GM21576 (cell line): ENCODE measurements around the gene CSNK2B.

Source experiments
- ATAC-seq: cut with Tn5 transposase; IDR thresholded peaks from one replicate; pipeline ENCODE4 v1.9.1; 2021; ENCODE audit warnings: mild to moderate bottlenecking, moderate library complexity; ENCODE audit not compliant: unreplicated experiment

The CSNK2B gene

GRCh38 chr6:31660381-31661261, 5.3 kb upstream of the CSNK2B start, which contains the start of gene C6orf47:
C6orf47 (minus strand) TSS chr6:31660778; CDS start chr6:31659947, 831 bp downstream.
- peak; percentile 45 for ATAC-seq

- ATAC-seq: no peak
These were observed 4.4 kb upstream of the CSNK2B start for GRCh38 chr6:31661262-31662123.

GRCh38 chr6:31662124-31662723, 3.7 kb upstream of the CSNK2B start:
- ATAC-seq: no peak

- no peak for ATAC-seq
These were observed 2.5 kb upstream of the CSNK2B start for GRCh38 chr6:31663126-31663960.

- no peak for ATAC-seq
These were observed 1.7 kb upstream of the CSNK2B start for GRCh38 chr6:31663961-31664789.

- peak; percentile 27 for ATAC-seq
These were observed 935 bp upstream of the CSNK2B start, which contains the start of gene GPANK1 for GRCh38 chr6:31664790-31665500. GPANK1 (minus strand) TSS chr6:31664997; CDS start chr6:31664478, 519 bp downstream.

GRCh38 chr6:31666337-31666965, 571 bp downstream of the CSNK2B start:
- ATAC-seq: no peak

- no peak for ATAC-seq
These were observed 3.8 kb downstream of the CSNK2B start, which contains the start of gene LY6G5B for GRCh38 chr6:31669676-31670075. LY6G5B (plus strand) TSS chr6:31669976; CDS start chr6:31670951, 975 bp downstream.

- no peak for ATAC-seq
These were observed 10.5 kb downstream of the CSNK2B start for GRCh38 chr6:31676322-31676903.

GRCh38 chr6:31676904-31677303, 11.0 kb downstream of the CSNK2B start:
- ATAC-seq: no peak

- ATAC-seq: no peak
These were observed 12.1 kb downstream of the CSNK2B start for GRCh38 chr6:31677955-31678354.

GRCh38 chr6:31680226-31681134, 14.6 kb downstream of the CSNK2B start, which contains the start of gene LY6G5C:
LY6G5C (minus strand) TSS chr6:31681067; CDS start chr6:31680373, 694 bp downstream.
- ATAC-seq: no peak

- no peak for ATAC-seq
These were observed 15.3 kb downstream of the CSNK2B start for GRCh38 chr6:31681135-31681671.

- no peak for ATAC-seq
These were observed 17.7 kb downstream of the CSNK2B start for GRCh38 chr6:31683591-31683990.

- ATAC-seq: no peak
These were observed 20.6 kb downstream of the CSNK2B start for GRCh38 chr6:31686483-31686882.

GRCh38 chr6:31687321-31687720, 21.4 kb downstream of the CSNK2B start:
- ATAC-seq: no peak
